SKM-1 (cell line): ENCODE results near the gene CPNE4.
A peak's percentile ranks its signal among the peaks of the same experiment; 100 is the strongest.

ENCODE experiments used
- DNase-seq: peaks from one replicate; lab custom pipeline; 2025; ENCODE audit not compliant: unreplicated experiment; lab: John Stamatoyannopoulos, UW

The CPNE4 gene

DNA sequence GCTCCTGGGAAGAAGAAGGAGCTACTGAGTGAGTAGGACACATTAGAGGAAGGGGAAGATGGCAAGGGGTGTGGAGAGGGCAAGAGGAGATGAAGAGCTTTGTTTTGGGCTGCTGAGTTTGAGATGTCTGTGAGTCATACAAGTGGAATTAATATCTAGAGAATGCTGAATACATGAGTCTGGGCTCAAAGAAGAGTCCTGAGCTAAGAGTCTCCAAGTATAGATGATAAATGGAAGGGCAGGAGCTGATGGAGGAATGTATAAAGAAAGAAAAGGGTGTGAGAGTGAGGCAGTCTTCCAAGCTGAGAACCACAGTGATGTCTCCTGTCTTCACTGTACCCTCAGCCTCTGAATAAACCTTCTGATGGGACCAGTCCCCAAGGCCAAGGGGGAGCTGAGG lies 326.6 kb downstream of the CPNE4 start:
- DNase-seq, result no peak

DNA sequence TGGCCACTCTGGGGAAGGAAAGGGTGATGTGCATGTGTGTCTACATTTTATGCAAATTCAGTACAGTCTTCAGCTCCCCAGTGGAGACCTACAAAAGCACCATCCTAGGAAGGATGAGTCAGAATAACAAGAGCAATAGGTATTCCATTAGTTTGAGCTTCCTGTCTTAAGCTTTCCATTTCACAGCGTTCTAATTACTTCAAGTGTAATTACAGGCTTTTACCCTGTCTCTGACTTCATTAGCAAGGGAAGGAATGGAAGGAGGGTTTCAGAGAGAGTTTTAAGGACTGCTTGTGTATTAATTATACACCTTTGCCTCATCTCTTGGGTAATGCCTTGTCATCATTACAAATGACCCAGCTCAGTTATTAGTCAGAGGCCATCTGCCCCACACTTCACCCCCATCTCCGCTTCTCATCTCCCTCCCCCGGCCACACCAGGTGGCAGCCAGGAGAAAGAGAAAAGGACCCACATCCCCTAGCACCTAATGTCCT lies 329.2 kb downstream of the CPNE4 start:
- DNase-seq, result no peak

DNA sequence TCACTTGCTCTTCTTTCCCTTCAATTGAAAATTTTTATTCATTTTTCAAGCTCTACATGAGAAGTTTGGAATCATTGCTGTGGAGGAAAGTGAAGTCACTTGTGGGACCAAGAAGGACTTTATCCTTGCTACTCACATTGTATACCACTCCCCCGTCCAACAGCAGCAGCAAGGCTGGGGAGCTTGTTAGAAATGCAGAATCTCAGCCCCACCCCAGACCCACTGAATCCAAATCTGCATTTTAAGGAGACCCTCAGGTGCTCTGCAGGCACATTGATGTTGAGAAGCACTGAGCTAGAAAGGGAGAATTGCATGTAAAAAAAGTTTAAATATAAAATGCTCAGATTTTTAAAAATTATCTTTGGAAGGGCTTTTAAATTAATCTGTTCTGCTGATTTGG lies 329.7 kb downstream of the CPNE4 start:
- DNase-seq, result no peak

DNA sequence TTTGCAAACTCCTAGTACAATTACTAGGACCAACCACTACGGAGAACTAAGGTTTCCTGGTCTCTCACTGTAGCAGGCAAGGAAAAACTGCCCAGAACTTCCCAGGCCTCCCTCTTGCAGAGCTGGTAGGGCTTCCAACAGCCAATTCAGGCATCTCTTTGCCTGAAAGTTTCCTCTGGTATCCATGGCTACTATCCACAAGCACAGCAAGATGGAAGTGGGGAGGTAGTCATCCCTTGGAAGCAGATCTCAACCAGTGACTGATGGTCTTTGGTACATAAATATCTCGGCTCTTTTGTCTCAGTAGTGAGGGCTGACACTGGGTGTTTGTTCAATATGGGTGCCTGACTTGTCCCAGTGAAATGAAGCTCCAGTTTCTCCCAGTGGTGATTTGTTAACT lies 330.7 kb downstream of the CPNE4 start:
- DNase-seq, result no peak

DNA sequence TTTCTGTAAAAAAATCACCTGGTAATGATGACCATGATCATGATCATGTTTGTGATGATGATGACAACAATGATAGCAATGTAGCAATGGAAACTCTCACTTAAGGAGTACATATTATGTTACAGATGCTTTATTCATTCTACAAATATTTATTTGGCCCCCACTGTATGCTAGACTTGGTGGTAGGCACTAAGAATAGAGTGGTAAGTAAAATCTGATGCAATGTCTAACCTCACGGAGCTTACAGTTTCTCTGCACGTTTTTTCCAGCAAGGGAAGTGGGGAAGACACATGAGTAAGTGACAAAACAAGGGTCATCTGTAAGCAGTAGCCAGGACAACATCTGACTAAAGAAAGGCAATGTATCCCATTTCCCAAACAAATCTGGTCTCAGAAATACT lies 332.7 kb downstream of the CPNE4 start:
- DNase-seq, result no peak

DNA sequence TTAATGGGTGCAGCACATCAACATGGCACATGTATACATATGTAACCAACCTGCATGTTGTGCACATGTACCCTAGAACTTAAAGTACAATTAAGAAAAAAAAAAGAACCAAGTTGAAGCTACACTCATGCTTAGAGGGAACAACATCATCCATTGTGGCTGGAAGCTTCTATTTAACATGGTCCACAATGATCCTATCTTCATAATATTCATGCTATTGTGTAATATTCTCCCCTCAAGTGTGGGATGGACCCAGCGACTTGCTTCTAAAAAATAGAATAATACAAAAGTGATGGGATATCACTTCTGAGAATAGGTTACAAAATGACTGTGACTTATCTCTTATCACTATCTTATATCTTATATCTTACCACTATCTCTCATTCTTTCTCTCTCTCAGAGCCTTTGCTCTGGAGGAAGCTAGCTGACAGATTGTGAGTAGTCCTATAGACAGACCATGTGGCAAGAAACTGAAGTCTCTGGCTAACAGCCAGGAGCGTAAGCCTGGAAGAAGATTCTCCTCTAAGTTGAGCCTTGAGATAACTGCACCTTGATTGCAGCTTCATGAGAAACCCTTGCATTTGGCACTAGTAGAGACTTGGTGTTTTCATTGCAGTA lies 333.6 kb downstream of the CPNE4 start:
- DNase-seq, result no peak

DNA sequence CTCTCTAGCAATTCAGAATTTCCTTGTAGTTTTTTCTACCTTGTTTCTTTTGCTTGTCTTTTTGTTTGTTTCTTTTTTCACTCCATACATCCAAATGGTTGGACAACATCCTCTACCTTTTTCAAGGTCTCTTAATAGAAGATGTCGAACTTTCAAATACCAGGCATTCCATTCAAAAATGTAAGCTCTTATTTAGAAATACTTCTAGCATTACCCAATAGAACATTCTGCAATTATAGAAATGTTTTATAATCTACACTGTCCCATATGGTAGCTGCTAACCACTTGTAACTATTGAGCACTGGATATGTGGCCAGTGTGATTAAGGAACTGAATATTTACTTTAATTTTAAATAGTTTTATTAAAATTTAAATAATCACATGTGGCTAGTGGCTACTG lies 335.8 kb downstream of the CPNE4 start:
- DNase-seq, result no peak

DNA sequence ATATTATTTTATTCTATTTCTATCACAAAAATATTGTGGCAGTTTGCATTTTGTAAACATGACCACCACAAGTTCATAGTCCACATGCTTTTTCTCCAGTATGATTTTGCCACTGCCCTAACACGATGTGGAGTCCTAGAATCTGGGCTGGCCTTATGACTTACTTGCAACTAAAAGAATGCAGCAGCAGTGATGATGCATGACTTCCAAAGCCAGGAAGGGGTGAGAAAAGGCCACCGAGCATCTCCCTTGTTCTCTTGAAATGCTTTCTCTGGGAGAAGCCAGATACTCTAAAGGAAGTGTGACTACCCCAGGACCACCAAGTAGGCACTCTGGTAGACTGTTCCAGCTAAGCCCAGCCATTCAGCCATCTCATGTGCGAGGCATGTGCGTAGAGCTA lies 340.4 kb downstream of the CPNE4 start:
- DNase-seq, result no peak

DNA sequence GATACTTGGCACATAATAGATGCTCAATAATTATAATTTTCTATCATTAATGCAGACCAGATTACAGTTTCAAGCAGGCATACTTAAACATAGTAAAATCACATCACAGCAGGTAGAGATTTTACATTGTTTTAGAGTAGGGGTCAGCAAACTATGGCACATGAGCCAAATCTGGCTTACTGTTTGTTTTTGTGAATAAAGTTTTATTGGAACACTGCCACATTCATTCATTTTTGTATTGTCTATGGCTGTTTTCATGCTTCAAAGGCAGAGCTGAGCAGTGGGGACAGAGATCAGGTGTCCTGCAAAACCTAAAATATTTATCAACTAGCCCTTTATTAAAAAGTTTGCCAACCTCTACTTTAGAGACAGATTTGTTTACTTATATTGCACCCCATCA lies 342.5 kb downstream of the CPNE4 start:
- no peak for DNase-seq

DNA sequence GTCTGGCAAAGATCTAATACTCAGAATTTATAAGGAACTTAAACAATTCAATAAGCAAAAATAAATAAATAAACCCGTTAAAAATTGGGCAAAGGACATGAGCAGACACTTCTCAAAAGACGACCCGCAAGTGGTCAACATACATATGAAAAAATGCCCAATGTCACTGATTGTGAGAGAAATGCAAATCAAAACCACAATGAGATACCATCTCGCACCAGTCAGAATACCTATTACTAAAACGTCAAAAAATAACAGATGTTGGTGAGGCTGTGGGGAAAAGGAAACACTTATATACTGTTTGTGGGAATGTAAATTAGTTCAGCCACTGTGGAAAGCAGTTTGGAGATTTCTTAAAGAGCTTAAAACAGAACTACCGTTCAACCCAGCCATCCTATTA lies 344.0 kb downstream of the CPNE4 start:
- DNase-seq, result no peak

DNA sequence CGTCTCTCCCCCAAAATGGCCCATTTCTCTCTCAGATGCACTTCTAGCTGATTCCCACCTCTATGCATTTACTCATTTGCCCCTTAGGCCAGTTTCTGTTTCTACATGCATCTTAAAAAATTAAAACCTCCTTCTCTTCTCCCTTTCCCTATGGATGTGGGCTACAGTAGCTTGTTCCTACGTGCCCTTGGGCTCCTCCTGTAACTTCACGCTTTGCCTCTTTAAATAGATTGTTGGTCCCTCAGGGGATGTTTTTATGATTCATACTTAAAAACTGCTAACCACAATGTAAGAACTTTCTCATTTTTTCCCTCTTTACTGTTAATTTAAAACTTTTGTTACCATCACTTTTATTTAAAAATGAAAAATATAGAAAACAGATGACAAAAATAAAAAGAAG lies 346.4 kb downstream of the CPNE4 start:
- no peak for DNase-seq

DNA sequence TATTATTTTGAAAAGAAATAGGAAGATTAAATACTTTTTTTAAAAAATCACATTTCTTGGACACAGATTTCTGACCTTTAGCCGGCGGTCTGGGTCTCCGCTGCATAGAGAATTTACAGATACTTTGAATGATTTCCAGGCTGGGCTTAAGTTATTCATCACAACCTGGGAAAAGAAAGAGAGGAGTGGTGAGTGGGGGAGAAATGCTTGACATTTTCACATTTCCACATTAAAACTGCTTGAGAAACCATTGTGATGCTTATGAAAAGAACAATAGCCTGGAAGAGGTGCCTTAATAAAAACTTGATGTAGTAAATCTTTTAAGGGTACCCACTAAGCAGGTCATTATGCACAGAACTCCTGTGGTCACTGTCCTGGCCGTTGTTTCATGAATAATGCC lies 365.2 kb downstream of the CPNE4 start:
- DNase-seq, result no peak

DNA sequence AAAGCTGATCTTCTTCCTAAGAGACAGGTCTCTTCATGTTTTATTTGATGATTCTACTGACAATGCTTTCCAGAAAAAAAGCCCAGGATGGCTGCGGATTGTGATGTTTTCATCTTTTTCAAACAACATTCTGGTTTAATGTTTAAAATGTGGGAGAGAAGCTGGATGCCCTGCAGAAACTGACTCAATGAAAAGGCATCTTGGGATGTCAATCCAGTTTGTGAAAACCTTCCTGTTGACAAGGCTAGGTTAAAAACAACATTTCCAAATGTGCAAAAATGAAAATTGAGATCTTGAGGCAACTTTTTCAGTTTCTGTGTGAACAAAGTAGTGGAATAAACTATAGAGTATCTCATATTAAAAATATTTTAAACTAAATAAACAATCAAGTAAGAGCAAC lies 376.0 kb downstream of the CPNE4 start:
- no peak for DNase-seq

DNA sequence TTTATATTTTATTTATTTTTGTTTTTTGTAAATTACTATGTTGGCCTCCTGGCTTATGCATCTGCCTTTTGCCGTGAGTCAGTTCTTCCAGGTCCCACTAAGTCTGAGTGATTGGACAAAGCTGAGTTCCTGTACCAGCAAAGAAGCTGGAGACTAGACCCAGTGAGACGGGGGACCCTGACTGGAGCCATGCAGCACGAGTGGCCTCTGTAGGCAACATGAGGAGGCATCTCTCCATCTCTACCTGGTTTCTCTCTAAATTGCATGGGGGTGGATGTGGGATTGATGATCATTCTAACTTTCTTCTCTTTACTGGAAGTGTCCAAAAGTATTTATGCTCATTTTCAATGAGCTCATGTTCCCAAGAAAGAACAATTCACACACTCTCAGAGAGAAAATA lies 376.7 kb downstream of the CPNE4 start:
- no peak for DNase-seq

DNA sequence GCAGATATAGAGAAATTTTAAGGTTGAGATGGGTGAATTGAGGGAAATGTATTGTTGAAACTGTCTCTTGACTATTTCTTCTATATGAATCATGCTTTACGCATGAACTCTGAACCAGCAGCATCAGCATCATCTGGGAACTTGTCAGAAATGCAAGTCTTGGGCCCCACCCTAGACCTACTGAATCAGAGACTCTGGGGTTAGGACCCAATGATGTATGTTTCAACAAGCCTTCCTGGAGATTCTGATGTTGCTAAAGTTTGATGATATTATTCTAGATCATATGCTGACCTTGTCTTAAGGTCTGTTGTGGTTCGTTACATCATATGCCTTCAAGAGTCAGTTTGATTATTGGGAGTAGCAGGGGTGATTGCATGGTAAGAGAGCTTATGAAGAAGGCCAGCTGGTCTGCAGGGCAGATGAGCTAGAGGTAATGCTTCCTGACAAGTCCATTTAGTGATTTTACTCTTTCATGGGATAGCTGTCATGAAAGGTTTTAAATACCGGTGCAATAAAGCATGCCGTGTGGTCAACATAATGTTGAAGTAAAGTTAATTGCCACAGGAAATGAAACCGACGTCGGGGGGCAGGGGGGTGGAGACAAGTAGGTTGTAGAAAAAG lies 379.6 kb downstream of the CPNE4 start:
- DNase-seq, result no peak

DNA sequence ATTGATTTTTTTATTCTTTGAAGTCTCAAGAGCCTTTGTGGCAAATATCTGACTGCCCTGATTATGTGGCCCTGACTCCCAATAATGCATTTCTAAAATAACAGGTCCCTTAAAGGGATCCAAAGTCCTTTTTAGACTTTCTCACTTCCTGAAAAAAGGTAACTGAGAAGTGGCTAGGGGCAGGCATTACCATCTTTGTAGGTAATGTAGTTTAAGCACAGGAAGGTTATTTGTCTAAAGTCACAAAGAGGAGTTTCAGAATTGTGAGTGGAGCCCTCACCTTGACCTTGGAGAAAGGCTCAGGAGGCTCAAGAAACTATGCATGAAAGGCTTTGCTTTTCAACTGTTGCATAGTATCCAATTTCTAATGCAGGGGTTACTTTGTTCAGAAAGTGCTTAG lies 389.2 kb downstream of the CPNE4 start:
- DNase-seq, result no peak

DNA sequence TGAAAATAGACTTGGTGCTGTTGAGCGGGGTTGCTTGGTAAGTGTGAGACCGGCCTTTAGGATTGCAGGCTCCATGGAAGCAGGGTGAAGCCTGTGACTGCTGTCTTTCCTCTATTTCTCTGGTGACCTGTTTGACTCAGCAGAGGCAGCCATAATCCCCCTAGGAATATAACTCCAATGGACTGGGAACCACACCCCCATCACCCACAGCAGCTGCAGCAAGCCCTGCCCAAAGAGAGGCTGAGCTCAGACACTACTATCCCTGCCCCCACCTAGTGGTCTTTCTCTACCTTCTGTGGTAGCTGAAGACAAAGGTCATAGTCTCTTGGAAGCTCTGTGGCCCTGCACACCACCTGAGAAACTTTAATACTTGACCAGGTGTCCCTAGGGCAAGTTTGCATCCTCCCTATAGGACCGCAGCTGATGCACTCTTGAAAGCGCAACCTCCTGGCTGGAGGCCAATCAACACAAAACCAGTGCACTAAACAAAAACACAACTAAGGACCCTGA lies 398.5 kb downstream of the CPNE4 start:
- DNase-seq, result no peak

DNA sequence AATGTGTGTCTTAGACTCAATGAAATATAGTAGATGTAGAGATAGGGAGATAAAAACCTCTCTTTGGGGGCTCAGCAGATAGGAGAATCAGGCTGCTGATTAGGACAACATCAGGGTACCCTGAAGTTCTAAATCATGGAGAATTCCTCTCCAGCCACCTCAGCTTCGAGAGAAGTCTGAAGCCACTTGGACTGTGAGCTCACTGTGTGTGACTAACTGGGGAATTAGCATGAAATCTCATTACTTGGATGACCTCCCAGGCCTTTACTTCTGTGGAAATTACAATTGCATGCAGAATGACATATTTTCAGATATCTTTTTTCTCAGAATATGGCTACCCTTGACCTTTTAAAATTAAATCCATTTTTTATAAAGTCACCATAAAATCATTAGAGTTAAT lies 404.0 kb downstream of the CPNE4 start:
- DNase-seq, result no peak

DNA sequence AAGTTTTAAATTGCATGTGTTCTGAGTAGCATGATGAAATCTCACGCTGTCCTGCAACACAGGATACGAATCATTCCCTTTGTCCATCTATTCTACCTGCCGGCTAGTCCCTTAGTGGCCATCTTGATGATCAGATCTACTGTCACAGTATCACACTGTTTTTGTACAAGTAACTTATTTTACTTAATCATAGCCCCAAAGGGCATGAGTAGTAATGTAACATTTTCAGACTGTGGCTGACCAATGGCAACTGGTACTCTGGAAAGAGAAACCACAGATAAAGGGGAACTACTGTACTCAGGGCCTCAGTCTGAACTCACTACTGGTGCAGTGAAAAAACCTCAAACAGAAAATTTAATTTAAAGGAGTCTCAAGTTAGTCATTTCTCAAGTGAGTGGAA lies 404.7 kb downstream of the CPNE4 start:
- peak; percentile 69 for DNase-seq

DNA sequence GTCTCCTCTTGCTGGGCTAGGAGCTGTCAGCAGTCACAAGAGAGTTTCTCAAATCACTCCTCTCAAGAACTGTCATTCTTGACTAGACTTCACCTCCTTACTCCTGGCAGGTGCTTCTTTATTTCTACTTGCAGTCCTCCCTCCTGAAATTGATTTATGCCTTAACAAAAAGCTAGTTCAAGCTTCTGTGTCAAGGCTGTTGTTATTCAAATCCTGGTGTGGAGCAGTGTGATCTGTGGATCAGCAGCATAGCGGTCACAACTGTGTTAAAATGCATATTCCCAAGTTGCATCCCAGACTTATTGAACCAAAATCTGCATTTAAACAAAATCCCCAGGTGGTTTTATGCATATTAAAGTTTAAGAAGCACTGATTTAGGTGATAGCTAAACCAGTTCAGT lies 411.4 kb downstream of the CPNE4 start:
- DNase-seq, result no peak

DNA sequence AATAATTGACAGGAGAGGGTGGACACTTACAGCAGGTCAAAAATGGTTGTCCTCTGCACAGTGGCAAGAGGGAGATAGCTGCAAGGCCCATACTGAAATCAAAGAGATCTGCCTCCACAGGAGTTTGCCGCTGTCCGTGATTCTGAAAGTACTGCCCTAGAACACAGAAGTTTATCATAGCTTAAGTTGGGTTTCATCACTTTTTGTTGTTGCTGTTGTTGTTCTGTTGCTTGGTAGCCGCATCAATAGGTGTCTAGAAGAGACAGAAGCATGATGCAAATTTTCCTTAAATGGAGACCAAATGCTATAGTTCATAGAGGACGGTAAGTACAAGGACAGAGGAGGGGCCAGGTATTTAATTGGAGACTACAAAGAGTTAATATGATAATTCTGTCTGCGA lies 412.1 kb downstream of the CPNE4 start:
- no peak for DNase-seq

DNA sequence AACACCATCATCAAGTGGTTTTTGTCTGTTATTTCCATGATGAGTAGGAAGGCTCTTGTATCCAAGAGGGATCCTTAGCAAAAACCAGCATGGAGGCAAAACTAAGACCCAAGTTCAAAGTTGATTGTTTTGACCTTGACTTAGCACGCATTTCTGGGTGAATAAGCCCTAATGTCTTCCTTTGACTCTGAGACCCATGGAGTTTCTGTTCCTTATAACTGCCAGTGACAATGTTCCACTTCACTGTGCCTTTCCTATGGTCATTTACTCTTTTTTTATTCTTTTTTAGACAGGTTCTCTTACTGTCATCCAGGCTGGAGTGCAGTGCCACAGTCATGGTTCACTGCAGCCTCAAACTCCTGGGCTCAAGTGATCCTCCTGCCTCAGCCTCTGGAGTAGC lies 413.8 kb downstream of the CPNE4 start:
- no peak for DNase-seq

DNA sequence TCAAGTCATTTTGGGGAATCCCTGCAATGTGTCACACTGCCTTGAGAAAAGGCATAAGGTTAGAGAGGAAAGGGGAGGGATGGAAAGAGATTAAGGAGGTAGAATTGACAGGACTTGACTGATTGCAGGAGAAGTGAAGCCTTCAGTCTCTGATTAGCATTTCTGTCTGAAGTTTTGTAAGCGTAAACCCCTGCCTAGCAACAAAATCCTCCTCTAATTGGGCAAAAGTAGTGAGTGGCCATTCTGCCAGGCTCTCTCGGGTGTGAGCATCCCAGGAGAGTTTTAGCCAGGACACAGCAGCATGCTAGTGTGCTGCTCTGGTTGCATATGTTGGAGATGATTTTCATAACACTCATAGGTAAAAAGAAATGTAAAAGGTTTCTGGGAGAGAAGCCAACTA lies 415.0 kb downstream of the CPNE4 start:
- no peak for DNase-seq
